Epithelial cell of proximal tubule (primary cell): Measurements from ENCODE around the gene HIVEP3. TPM values are rescaled to one million over a fixed set of nuclear protein-coding genes. Genes with fewer than 3 reads are reported as not detected.
A peak's percentile ranks its signal among the peaks of the same experiment; 100 is the strongest.

Experiments used
- DNase-seq: peaks from one replicate; pipeline ENCODE4 v3.0.0-alpha.2; 2011; ENCODE audit warnings: low read depth
- H3K4me3 ChIP-seq: 2 replicates; pipeline ENCODE4 v1.5.1; 2011; ENCODE audit warnings: low read depth, mild to moderate bottlenecking, low read length
- total RNA-seq: library from RNA; depleted of rRNA; stranded (reverse); fragments of >200 nt; gene quantifications from 2 replicates; pipeline ENCODE4 v1.2.3, GENCODE V29; 2015
- TF ChIP-seq, protein P1 (sequence below): conservative IDR thresholded peaks from 2 replicates; pipeline ENCODE4 v1.5.1; 2012; ENCODE audit warnings: low read depth, mild to moderate bottlenecking, low read length

Gene HIVEP3
- total RNA-seq, 1 donor from 2014 or later: 3.9 TPM

DNA sequence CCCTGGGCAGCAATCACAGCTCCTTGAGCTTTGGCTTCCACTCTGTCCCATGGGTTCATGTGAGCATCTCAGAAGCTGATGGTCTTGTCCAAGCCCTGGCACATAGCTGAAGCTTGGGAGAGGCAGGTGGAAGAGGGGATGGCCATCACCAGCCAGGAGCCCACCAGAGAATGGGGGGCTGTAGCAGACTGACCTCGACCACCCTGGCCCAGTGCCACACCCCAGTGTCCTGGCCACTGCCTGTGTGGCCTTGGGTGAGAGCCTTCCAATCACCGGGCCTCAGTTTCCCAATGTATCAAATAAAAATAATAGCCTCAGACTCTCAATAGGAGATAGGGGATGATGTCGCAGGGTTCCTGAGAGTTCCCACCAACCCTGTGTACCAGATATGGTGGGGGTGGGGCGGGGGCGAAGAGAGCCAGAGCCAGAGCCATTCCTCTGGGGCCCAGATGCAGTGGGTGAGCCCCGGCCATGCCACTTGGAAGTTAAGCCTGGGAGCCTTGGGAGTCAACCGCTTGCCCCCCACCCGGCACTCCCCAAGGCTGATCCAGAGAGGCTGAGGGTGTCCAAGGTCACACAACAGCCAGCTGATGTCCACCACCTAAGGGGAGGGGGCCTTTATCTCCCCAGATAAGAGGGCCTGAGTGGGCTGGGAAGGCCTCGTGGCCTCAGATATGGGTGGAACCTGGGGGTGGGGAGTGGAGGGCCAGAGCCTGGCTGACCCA, 424.9 kb downstream of the HIVEP3 start:
- no peak overlapping the region for H3K4me3 ChIP-seq
- no peak for DNase-seq
- TF ChIP-seq, protein P1, sequence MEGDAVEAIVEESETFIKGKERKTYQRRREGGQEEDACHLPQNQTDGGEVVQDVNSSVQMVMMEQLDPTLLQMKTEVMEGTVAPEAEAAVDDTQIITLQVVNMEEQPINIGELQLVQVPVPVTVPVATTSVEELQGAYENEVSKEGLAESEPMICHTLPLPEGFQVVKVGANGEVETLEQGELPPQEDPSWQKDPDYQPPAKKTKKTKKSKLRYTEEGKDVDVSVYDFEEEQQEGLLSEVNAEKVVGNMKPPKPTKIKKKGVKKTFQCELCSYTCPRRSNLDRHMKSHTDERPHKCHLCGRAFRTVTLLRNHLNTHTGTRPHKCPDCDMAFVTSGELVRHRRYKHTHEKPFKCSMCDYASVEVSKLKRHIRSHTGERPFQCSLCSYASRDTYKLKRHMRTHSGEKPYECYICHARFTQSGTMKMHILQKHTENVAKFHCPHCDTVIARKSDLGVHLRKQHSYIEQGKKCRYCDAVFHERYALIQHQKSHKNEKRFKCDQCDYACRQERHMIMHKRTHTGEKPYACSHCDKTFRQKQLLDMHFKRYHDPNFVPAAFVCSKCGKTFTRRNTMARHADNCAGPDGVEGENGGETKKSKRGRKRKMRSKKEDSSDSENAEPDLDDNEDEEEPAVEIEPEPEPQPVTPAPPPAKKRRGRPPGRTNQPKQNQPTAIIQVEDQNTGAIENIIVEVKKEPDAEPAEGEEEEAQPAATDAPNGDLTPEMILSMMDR: no peak

DNA sequence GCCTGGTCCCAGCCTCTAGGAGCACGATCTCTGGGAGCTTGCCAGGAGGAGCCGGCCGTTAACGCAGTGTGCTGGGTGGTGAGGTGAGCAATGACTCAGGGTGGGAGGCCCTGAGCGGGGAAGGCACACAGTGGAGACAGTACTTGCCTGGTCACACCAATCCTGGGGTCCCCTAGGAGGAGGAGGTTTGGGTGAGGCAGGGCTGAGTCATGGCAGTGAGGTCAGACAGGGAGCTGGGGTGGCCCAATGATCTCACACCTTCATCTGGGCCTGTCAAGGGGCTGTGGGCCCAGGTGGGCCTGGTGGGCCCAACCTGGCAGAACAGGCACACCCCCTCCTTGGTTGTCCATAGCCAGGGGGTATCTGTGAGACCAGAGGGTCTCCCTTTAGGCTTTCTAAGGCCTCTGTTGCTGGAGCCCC, 425.6 kb downstream of the HIVEP3 start:
- TF ChIP-seq, protein P1: no peak
- DNase-seq: no peak
- no peak overlapping the region for H3K4me3 ChIP-seq

DNA sequence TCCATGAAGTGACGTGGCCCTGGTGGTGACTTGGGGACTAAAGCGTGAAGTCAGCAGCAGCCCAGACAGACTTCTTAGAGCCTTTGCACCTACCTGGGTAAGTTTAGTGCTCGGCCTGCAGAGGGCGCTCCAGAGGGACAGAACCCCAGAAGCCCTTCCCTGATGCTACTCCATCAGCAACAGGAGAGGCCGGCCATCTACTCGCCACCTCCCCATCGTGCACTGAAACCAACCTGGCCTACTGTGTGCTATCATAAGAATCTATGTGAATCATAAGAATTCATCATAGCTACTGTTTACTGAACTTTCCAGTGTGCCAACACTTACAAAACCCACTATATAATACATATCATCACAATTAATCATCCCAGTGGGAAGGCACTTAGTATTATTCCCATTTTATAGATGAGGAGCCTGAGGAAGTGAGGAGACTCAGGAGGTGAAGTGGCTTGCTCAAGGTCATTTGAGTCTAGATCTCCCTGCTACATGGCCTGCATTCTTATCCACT, 426.3 kb downstream of the HIVEP3 start:
- no peak for DNase-seq
- no peak overlapping the region for H3K4me3 ChIP-seq
- TF ChIP-seq, protein P1: peak; percentile 69

DNA sequence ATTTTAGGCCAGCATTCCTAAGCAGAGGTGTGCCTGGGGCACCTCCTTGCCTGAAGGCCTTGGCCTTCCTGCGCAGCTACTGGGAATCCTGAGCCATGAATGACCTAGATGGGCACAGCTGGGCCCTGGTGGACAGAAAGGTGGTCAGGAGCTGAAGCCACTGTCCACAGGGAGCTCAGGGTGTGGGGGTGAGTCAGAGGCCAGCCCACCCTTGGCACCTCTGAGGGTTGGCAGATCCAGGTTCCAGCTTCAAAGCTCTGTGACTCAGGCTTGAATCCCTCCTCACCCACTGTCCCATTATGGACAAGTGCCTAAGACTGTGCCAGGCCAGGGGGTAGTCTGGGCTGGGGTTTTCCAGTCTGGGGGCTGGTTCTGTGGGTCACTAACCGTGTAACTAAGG, 427.8 kb downstream of the HIVEP3 start:
- no peak overlapping the region for H3K4me3 ChIP-seq
- TF ChIP-seq, protein P1: no peak
- no peak for DNase-seq

DNA sequence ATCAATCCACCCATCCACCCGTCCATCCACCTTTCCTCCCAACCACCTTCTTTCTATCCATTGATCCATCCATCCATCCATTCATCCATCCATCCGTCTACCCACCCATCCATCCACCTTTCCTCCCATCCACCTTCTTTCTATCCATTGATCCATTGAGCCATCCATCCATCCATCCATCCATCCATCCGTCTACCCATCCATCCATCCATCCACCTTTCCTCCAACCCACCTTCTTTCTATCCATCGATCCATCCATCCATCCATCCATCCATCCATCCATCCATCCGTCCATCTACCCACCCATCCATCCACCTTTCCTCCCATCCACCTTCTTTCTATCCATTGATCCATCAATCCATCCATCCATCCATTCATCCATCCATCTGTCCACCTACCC, 429.2 kb downstream of the HIVEP3 start:
- TF ChIP-seq, protein P1: no peak
- no peak overlapping the region for H3K4me3 ChIP-seq
- no peak for DNase-seq

DNA sequence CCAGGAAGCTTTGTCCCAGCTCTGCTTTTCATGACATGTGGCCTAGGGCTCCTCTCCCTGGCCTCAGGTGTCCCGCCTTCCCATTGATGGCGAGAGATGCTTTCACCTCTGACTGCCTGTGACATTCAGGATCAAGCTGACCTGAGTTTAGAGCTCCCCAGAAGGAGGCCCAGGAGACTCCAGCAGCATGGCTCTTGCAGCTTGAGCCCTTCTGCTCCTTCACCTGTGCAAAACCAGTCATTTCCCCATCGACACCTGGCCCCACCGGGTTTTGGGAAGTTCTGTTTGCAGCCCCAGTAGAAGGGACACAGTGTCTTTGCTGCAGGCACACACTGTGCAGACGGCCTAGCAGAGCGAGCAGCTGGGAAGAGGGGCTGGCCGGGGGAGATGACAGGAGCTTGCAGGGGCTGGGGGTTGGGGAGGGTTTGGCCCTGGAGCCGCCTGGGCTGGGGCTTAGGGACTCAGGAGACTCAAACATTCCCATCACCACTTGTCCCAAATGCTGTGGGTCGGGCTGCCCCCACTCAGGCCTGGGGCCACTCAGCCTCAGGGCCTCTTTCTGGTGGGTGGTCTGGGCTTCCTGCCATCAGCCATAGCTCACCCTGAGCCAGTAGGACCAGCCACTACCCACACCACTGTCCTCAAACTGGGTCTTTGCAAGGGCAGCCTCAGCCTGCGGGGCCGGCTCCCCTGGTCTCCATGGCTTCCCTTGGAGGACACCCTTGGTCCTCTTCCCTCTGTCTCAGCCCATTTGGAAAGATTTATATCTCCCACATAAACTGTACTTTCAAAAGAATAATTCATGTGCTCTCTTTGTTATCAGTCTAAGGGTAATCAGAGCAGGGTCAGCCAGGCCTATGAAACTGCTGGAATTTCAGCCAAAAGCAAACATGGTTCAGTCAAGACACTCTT, 430.4 kb downstream of the HIVEP3 start:
- no peak overlapping the region for H3K4me3 ChIP-seq
- DNase-seq: no peak
- TF ChIP-seq, protein P1: no peak
